Osteoblast (primary cell): ENCODE data around the gene TMEM151B. TPM values are rescaled to one million over a fixed set of nuclear protein-coding genes. Genes with fewer than 3 reads are reported as not detected.
"Not testable (repeated sequence)": the region's sequence is repeated elsewhere in the genome, so short reads cannot be mapped to it uniquely, and the experiment has no call there.

Experiments
- DNase-seq: peaks from one replicate; pipeline ENCODE4 v3.0.0; 2011; ENCODE audit warnings: low spot score, mixed read lengths; ENCODE audit not compliant: insufficient read length; ENCODE audit errors: missing footprints
- H2AFZ ChIP-seq: 2 replicates; pipeline ENCODE4 v1.6.0; 2011; ENCODE audit warnings: mild to moderate bottlenecking, low read length
- H3K27ac ChIP-seq: 2 replicates; pipeline ENCODE4 v1.5.1; 2011; ENCODE audit warnings: mild to moderate bottlenecking, low read depth, low read length, moderate library complexity
- H3K27me3 ChIP-seq: 2 replicates; pipeline ENCODE4 v1.6.0; 2012; ENCODE audit warnings: mild to moderate bottlenecking, control low read depth, inconsistent platforms, low read length, moderate library complexity; ENCODE audit not compliant: insufficient read depth
- H3K36me3 ChIP-seq: 2 replicates; pipeline ENCODE4 v1.5.1; 2011; ENCODE audit warnings: mild to moderate bottlenecking, low read length, control low read depth, moderate library complexity; ENCODE audit not compliant: insufficient read depth
- H3K4me1 ChIP-seq: 2 replicates; pipeline ENCODE4 v1.5.1; 2011; ENCODE audit warnings: mild to moderate bottlenecking, low read length, control low read depth, moderate library complexity; ENCODE audit not compliant: insufficient read depth
- H3K4me2 ChIP-seq: 2 replicates; pipeline ENCODE4 v1.6.0; 2011; ENCODE audit warnings: mild to moderate bottlenecking, low read length; ENCODE audit not compliant: insufficient read depth
- H3K4me3 ChIP-seq: fragments of 200-600 bp; sonication (generic); 3 replicates; pipeline ENCODE4 v1.5.1; 2012; ENCODE audit warnings: mild to moderate bottlenecking, low read length, inconsistent platforms; ENCODE audit not compliant: insufficient read depth
- H3K79me2 ChIP-seq: 2 replicates; pipeline ENCODE4 v1.6.0; 2012; ENCODE audit warnings: mild to moderate bottlenecking, low read length, control low read depth, inconsistent platforms; ENCODE audit not compliant: insufficient read depth
- H3K9me3 ChIP-seq: 2 replicates; pipeline ENCODE4 v1.5.1; 2011; ENCODE audit warnings: low read depth, low read length, control low read depth
- H4K20me1 ChIP-seq: 2 replicates; pipeline ENCODE4 v1.6.0; 2012; ENCODE audit warnings: mild to moderate bottlenecking, low read length, control low read depth; ENCODE audit not compliant: insufficient read depth
- CTCF ChIP-seq: IDR thresholded peaks from 2 replicates; pipeline ENCODE4 v1.5.1; 2011; ENCODE audit warnings: mild to moderate bottlenecking, low read depth, low read length, moderate library complexity; ENCODE audit errors: extremely low read depth
- total RNA-seq: library from RNA; depleted of rRNA; stranded (reverse); fragments of >200 nt; gene quantifications from 2 replicates; pipeline ENCODE4 v1.2.3, GENCODE V29; 2012

The TMEM151B gene
- total RNA-seq, 1 donor, result not detected

- peaks cover 42% of the 10 kb centered on the region for H3K27me3 ChIP-seq
- no peak for TF ChIP-seq CTCF
- H3K4me3 ChIP-seq, result no peak overlapping the region
- no peaks in the 10 kb centered on the region for H4K20me1 ChIP-seq
- no peaks in the 10 kb centered on the region for H3K36me3 ChIP-seq
- H3K79me2 ChIP-seq, result no peaks in the 10 kb centered on the region
- H3K9me3 ChIP-seq, result no peaks in the 10 kb centered on the region
- no peak overlapping the region for H2AFZ ChIP-seq
- no peak overlapping the region for H3K4me2 ChIP-seq
- DNase-seq, result no peak
- H3K4me1 ChIP-seq, result no peaks in the 10 kb centered on the region
- no peak overlapping the region for H3K27ac ChIP-seq
Measured at GRCh38 chr6:44321210-44321609, 51.0 kb downstream of the TMEM151B start.

DNA sequence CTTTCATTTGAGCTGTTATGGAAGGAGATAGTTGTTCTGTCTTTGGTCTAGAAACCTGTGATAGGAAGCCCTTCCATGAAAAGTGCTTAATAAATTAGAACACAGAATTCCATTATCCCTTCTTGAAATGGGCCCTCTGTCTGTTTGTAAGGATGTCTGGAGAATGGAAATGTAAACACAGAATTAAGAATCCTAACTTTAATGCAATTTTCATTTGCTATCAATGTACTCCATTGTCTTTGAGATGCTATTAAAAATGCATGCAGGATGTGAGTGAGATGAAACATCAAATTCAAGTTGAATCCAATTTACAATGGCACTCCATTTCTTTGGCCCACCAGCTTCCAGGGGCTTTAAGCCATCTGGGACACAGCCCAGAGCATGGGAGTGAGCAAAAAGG is 56.8 kb downstream of the TMEM151B start:
- no peak overlapping the region for H3K27ac ChIP-seq
- H4K20me1 ChIP-seq, result no peaks in the 10 kb centered on the region
- no peak overlapping the region for H2AFZ ChIP-seq
- no peak overlapping the region for H3K4me3 ChIP-seq
- H3K4me2 ChIP-seq, result no peak overlapping the region
- H3K4me1 ChIP-seq, result no peaks in the 10 kb centered on the region
- no peak for TF ChIP-seq CTCF
- no peaks in the 10 kb centered on the region for H3K9me3 ChIP-seq
- H3K36me3 ChIP-seq, result no peaks in the 10 kb centered on the region
- DNase-seq, result no peak
- no peaks in the 10 kb centered on the region for H3K79me2 ChIP-seq
- peaks cover 39% of the 10 kb centered on the region for H3K27me3 ChIP-seq

- no peak overlapping the region for H3K4me2 ChIP-seq
- no peak overlapping the region for H3K27ac ChIP-seq
- H3K36me3 ChIP-seq, result no peaks in the 10 kb centered on the region
- H3K27me3 ChIP-seq, result peaks cover 41% of the 10 kb centered on the region
- H3K79me2 ChIP-seq, result no peaks in the 10 kb centered on the region
- no peaks in the 10 kb centered on the region for H3K4me1 ChIP-seq
- no peak overlapping the region for H2AFZ ChIP-seq
- H3K4me3 ChIP-seq, result no peak overlapping the region
- H4K20me1 ChIP-seq, result no peaks in the 10 kb centered on the region
- DNase-seq, result no peak
- no peaks in the 10 kb centered on the region for H3K9me3 ChIP-seq
- TF ChIP-seq CTCF, result no peak
Measured at GRCh38 chr6:44327760-44328159, 57.5 kb downstream of the TMEM151B start.

GRCh38 chr6:44328203-44328602 is 58.0 kb downstream of the TMEM151B start:
- not testable (repeated sequence) for H3K36me3 ChIP-seq, H3K9me3 ChIP-seq, H3K27ac ChIP-seq, H3K4me1 ChIP-seq, H2AFZ ChIP-seq, H3K79me2 ChIP-seq, H3K4me2 ChIP-seq, H4K20me1 ChIP-seq, DNase-seq, H3K4me3 ChIP-seq
- peaks cover 46% of the 10 kb centered on the region for H3K27me3 ChIP-seq
